ENCODE data around the gene C1orf56. TPM values are rescaled to one million over a fixed set of nuclear protein-coding genes. Genes with fewer than 3 reads are reported as not detected.

The C1orf56 gene
- total and polyA plus RNA-seq, 2 of the 13 experiments (the other 11 are each of a cell fraction or from before 2014, with no cell fraction given): 1.5 to 3.2 TPM

DNA sequence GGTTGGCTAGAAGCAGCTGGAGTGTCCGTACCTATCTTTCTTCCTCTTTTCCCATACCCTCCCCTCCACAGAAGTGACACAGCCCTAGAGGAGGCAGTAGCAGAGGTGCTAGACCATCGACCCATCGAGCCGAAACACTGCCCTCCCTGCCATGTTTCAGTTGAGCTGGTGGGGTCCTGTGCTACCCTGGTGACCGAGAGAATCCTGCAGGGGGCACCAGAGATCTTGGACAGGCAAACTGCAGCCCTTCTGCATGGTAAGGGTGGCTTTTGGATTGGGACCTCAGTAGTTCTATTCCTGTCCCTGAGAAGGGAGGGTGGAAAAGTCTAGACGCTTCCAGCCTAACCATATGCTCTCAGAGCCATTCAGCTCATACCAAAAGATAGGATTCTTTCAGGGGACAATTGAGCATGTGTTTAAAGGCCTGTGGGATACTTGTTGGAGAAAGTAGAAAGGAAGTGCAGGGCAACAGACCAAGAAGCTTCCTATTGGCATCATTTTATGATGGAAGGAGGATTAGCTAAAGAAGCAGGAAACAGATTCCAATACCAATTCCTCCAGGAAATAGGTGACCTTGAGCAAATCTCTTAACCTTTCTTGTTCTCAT lies 22.9 kb upstream of the C1orf56 start (continued):
- TF ChIP-seq, protein P1, sequence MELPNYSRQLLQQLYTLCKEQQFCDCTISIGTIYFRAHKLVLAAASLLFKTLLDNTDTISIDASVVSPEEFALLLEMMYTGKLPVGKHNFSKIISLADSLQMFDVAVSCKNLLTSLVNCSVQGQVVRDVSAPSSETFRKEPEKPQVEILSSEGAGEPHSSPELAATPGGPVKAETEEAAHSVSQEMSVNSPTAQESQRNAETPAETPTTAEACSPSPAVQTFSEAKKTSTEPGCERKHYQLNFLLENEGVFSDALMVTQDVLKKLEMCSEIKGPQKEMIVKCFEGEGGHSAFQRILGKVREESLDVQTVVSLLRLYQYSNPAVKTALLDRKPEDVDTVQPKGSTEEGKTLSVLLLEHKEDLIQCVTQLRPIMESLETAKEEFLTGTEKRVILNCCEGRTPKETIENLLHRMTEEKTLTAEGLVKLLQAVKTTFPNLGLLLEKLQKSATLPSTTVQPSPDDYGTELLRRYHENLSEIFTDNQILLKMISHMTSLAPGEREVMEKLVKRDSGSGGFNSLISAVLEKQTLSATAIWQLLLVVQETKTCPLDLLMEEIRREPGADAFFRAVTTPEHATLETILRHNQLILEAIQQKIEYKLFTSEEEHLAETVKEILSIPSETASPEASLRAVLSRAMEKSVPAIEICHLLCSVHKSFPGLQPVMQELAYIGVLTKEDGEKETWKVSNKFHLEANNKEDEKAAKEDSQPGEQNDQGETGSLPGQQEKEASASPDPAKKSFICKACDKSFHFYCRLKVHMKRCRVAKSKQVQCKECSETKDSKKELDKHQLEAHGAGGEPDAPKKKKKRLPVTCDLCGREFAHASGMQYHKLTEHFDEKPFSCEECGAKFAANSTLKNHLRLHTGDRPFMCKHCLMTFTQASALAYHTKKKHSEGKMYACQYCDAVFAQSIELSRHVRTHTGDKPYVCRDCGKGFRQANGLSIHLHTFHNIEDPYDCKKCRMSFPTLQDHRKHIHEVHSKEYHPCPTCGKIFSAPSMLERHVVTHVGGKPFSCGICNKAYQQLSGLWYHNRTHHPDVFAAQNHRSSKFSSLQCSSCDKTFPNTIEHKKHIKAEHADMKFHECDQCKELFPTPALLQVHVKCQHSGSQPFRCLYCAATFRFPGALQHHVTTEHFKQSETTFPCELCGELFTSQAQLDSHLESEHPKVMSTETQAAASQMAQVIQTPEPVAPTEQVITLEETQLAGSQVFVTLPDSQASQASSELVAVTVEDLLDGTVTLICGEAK (IDR thresholded peaks at IDR 0.05): no peak
- TF ChIP-seq, protein P1 (CRISPR knock-in tag; IDR thresholded peaks at IDR 0.05): no peak
- TF ChIP-seq YY1 (IDR thresholded peaks at IDR 0.05; ENCODE audit: insufficient read depth, insufficient replicate concordance, low read depth, low read length) (peak; percentile 33), NONO (IDR thresholded peaks at IDR 0.05) (no peak), NONO (CRISPR knock-in tag; conservative IDR thresholded peaks at IDR 0.05) (no peak), RBAK (CRISPR knock-in tag; IDR thresholded peaks at IDR 0.05) (no peak), KLF12 (CRISPR knock-in tag; IDR thresholded peaks at IDR 0.05; ENCODE audit: borderline replicate concordance) (no peak), THYN1 (CRISPR knock-in tag; IDR thresholded peaks at IDR 0.05; ENCODE audit: borderline replicate concordance, low read depth) (no peak), ZBTB7B (CRISPR knock-in tag; IDR thresholded peaks at IDR 0.05) (no peak), ZNF678 (CRISPR knock-in tag; IDR thresholded peaks at IDR 0.05) (no peak), ZNF138 (CRISPR knock-in tag; IDR thresholded peaks at IDR 0.05; ENCODE audit: low read depth) (no peak), ZSCAN31 (CRISPR knock-in tag; IDR thresholded peaks at IDR 0.05; ENCODE audit: low read depth) (no peak), STAG1 (CRISPR knock-in tag; IDR thresholded peaks at IDR 0.05) (peak; percentile 80), SMC3 (IDR thresholded peaks at IDR 0.05; ENCODE audit: low read length) (peak; percentile 72), FOXC1 (CRISPR knock-in tag; IDR thresholded peaks at IDR 0.05; ENCODE audit: borderline replicate concordance) (no peak), ZNF660 (CRISPR knock-in tag; IDR thresholded peaks at IDR 0.05; ENCODE audit: borderline replicate concordance, low read depth) (no peak)
- TF ChIP-seq, protein P2, sequence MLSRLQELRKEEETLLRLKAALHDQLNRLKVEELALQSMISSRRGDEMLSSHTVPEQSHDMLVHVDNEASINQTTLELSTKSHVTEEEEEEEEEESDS (CRISPR knock-in tag; IDR thresholded peaks at IDR 0.05; ENCODE audit: borderline replicate concordance): no peak
- TF ChIP-seq, protein P3, sequence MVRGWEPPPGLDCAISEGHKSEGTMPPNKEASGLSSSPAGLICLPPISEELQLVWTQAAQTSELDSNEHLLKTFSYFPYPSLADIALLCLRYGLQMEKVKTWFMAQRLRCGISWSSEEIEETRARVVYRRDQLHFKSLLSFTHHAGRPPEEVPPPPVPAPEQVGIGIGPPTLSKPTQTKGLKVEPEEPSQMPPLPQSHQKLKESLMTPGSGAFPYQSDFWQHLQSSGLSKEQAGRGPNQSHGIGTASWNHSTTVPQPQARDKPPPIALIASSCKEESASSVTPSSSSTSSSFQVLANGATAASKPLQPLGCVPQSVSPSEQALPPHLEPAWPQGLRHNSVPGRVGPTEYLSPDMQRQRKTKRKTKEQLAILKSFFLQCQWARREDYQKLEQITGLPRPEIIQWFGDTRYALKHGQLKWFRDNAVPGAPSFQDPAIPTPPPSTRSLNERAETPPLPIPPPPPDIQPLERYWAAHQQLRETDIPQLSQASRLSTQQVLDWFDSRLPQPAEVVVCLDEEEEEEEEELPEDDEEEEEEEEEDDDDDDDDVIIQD (CRISPR knock-in tag; IDR thresholded peaks at IDR 0.05; ENCODE audit: low read depth): no peak
